ENCODE measurements around the gene GCA.
A peak's percentile ranks its signal among the peaks of the same experiment; 100 is the strongest.

GCA gene

GRCh38 chr2:162301151-162301804 lies 42.7 kb upstream of the GCA start:
- no peak overlapping the region for H3K4me3 Mint-ChIP-seq
- no peaks in the 10 kb centered on the region for H3K9me3 Mint-ChIP-seq
- no peaks in the 10 kb centered on the region for H3K4me1 Mint-ChIP-seq
- H3K36me3 Mint-ChIP-seq (ENCODE audit: low read depth), result no peaks in the 10 kb centered on the region
- TF ChIP-seq CTCF (IDR thresholded peaks at IDR 0.05; ENCODE audit: unreplicated experiment in 3 of 3), result peak; percentile 82 to 89 (median 86)
- no peak overlapping the region for H3K27ac Mint-ChIP-seq
- H3K27me3 Mint-ChIP-seq (ENCODE audit: low read depth), result no peaks in the 10 kb centered on the region

- H3K4me1 Mint-ChIP-seq, result no peaks in the 10 kb centered on the region
Measured at GRCh38 chr2:162301877-162302276, 42.1 kb upstream of the GCA start.

DNA sequence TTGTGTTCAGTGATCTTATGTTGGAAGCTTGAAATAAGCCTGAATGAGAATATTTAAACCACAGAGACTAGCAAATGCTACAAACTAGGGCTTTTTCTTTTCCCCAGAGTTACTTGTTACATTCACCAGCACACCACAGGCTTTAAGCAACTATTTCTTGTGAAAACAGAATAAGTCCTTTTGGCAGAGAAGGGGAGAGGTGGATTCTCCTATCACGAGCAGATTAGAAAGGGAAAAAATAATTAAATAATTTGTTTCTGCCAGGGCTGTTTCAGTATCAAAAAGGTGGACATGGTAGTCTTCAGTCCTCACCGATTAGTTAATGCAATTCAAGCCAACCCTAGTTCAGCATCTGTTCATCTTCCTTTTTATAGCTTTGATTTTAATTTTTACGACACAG lies 38.0 kb upstream of the GCA start:
- Mint-ChIP-seq H3K27me3 (ENCODE audit: low read depth) (peaks cover 4% of the 10 kb centered on the region), H3K27ac (no peak overlapping the region), H3K36me3 (ENCODE audit: low read depth) (no peaks in the 10 kb centered on the region), H3K4me1 (no peaks in the 10 kb centered on the region), H3K9me3 (no peaks in the 10 kb centered on the region), H3K4me3 (no peak overlapping the region)
- TF ChIP-seq CTCF (IDR thresholded peaks at IDR 0.05; ENCODE audit: unreplicated experiment in 3 of 3), result no peak

More at GRCh38 chr2:162301877-162302276, 42.1 kb upstream of the GCA start:
- TF ChIP-seq CTCF (IDR thresholded peaks at IDR 0.05; ENCODE audit: unreplicated experiment in 3 of 3), result no peak
- no peaks in the 10 kb centered on the region for H3K36me3 Mint-ChIP-seq (ENCODE audit: low read depth)
- no peaks in the 10 kb centered on the region for H3K27me3 Mint-ChIP-seq (ENCODE audit: low read depth)
- H3K4me3 Mint-ChIP-seq, result no peak overlapping the region
- H3K27ac Mint-ChIP-seq, result no peak overlapping the region
- no peaks in the 10 kb centered on the region for H3K9me3 Mint-ChIP-seq

- H3K27ac Mint-ChIP-seq, result no peak overlapping the region
- TF ChIP-seq CTCF (IDR thresholded peaks at IDR 0.05; ENCODE audit: unreplicated experiment in 3 of 3), result no peak
- no peak overlapping the region for H3K4me3 Mint-ChIP-seq
- no peaks in the 10 kb centered on the region for H3K9me3 Mint-ChIP-seq
- H3K36me3 Mint-ChIP-seq (ENCODE audit: low read depth), result no peaks in the 10 kb centered on the region
- H3K27me3 Mint-ChIP-seq (ENCODE audit: low read depth), result peaks cover 8% of the 10 kb centered on the region
- H3K4me1 Mint-ChIP-seq, result no peaks in the 10 kb centered on the region
Measured at GRCh38 chr2:162308747-162309503, 35.0 kb upstream of the GCA start.

DNA sequence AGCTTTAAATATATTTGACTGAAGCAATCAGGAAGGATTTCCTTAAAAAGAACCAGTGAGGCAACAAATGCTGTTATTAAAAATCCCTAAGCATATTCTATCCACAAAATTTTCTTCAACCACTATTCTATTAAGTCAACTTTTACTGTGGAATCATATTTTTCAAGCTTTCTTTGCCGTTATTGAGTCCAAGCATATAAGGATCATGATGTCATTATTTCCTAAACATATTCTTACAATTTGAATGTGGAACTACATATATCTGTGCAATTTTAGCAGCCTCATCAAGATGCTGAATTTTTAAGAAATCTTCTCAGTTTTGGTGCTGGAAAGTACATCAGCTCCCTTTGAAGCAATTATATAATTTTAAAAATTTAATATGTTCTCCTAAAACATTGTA lies 31.1 kb upstream of the GCA start:
- H3K4me3 Mint-ChIP-seq, result no peak overlapping the region
- no peaks in the 10 kb centered on the region for H3K9me3 Mint-ChIP-seq
- no peak overlapping the region for H3K27ac Mint-ChIP-seq
- no peaks in the 10 kb centered on the region for H3K4me1 Mint-ChIP-seq
- no peak for TF ChIP-seq CTCF (IDR thresholded peaks at IDR 0.05; ENCODE audit: unreplicated experiment in 3 of 3)
- H3K27me3 Mint-ChIP-seq (ENCODE audit: low read depth), result peaks cover 15% of the 10 kb centered on the region
- no peaks in the 10 kb centered on the region for H3K36me3 Mint-ChIP-seq (ENCODE audit: low read depth)
